Activated naive CD8-positive, alpha-beta T cell treated with anti-CD3 and anti-CD28 coated beads, Interleukin-2, amount 10 ng/mL, durations not matched to agents 7 days and 5 days (primary cell): ENCODE measurements around the gene SGCG. TPM values are rescaled to one million over a fixed set of nuclear protein-coding genes. Genes with fewer than 3 reads are reported as not detected.
"Not testable (repeated sequence)": the region's sequence is repeated elsewhere in the genome, so short reads cannot be mapped to it uniquely, and the experiment has no call there.

Source experiments
- ATAC-seq: fragments of 150-1000 bp; cut with Tn5 transposase; one replicate; pipeline ENCODE4 v1.10.0; 2021; ENCODE audit warnings: low read depth, moderate library complexity
- POLR2A ChIA-PET: fragments of 350-600 bp; sonication (Branson Sonifier 250); formaldehyde crosslinking; loops from one replicate; lab custom pipeline; 2021; ENCODE audit warnings: antibody characterized with exemption; lab: Charles Lee
- DNase-seq: peaks from one replicate; pipeline ENCODE4 v3.0.0; 2021
- H3K27ac Mint-ChIP-seq: one replicate; pipeline ENCODE4 v1.8.0; 2022; ENCODE audit warnings: mild to moderate bottlenecking, mixed read lengths
- H3K27me3 Mint-ChIP-seq: one replicate; pipeline ENCODE4 v1.8.0; 2022; ENCODE audit warnings: mild to moderate bottlenecking, moderate library complexity, mixed read lengths
- H3K36me3 Mint-ChIP-seq: one replicate; pipeline ENCODE4 v1.8.0; 2021; ENCODE audit warnings: mild to moderate bottlenecking, mixed read lengths
- H3K4me1 Mint-ChIP-seq: one replicate; pipeline ENCODE4 v1.8.0; 2021; ENCODE audit warnings: mixed read lengths
- H3K4me3 Mint-ChIP-seq: one replicate; pipeline ENCODE4 v1.8.0; 2022; ENCODE audit warnings: mild to moderate bottlenecking, moderate library complexity, mixed read lengths
- H3K9me3 Mint-ChIP-seq: one replicate; pipeline ENCODE4 v1.8.0; 2021; ENCODE audit warnings: mixed read lengths
- total RNA-seq, 2 experiments: library from RNA; stranded (reverse); gene quantifications; one replicate each; pipeline ENCODE4 v1.2.3, GENCODE V29; 2021

SGCG gene
- total RNA-seq, 2 experiments from 2014 or later, result not detected

DNA sequence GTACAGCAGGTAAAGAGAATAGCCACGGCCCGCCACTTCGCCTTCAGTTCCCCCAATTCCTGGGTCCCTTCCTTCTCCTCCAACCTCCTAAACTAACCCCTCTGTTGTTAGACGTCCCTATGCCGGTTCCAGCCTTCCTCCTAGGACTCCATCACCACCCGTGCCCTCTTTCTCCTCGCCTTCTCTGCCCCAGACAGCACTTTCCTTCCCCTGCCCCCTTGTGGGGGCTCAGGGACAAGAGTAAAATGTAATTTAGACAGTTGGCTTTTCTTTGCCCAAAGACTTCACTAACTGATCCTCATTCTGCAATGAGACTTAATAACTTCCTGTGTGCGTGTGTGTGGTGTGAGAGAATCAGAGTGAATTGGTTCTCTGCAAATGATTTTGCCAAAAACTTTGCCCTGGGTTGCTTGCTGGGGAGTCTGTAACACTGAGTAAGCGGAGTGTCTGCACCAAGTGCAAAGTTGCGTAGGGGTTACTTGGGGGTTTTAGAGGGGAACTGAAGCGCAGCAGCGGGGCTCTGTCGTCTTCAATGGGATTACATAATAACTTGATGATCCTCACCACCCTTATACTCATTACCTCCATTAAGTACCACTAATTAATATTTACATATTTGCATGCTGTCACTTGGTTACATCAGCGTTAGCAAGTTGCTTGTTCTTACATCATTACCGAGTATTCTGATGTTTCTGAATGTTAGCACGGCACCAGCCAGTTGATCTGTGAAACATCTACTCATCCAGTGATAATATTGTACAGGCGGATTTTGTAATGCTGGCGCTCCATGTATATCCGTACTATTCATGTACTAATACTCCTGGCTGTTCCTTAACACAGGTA lies 19.9 kb upstream of the SGCG start:
- DNase-seq (no peak), ATAC-seq (no peak)
- Mint-ChIP-seq H3K4me1 (peaks cover 7% of the 10 kb centered on the region), H3K9me3 (no peaks in the 10 kb centered on the region), H3K27ac (no peak overlapping the region), H3K4me3 (peak overlapping the region; percentile 11), H3K36me3 (no peaks in the 10 kb centered on the region), H3K27me3 (peaks cover 27% of the 10 kb centered on the region)
- POLR2A ChIA-PET, result no interaction called here

DNA sequence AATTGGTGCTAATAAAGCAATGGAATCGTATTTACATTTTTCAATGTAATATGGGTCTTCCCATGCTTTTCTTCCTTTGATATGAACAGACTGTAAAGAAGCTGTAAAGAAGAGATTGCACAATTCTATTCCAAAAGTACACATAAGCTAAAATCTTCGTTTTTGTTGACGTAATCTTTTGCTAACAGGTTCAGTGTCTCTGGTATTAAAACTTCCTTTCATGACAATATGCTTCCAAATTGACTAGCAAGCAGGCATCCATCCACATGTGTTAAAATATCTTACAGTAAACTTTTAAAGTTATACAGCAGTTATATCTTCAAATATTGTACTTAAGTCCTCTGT lies 19.3 kb upstream of the SGCG start:
- H3K27me3 Mint-ChIP-seq, result peaks cover 27% of the 10 kb centered on the region
- no peaks in the 10 kb centered on the region for H3K9me3 Mint-ChIP-seq
- H3K4me1 Mint-ChIP-seq, result peaks cover 7% of the 10 kb centered on the region
- H3K36me3 Mint-ChIP-seq, result no peaks in the 10 kb centered on the region
- POLR2A ChIA-PET, result no interaction called here
- DNase-seq (no peak), ATAC-seq (no peak)
- H3K4me3 Mint-ChIP-seq, result no peak overlapping the region
- H3K27ac Mint-ChIP-seq, result no peak overlapping the region

DNA sequence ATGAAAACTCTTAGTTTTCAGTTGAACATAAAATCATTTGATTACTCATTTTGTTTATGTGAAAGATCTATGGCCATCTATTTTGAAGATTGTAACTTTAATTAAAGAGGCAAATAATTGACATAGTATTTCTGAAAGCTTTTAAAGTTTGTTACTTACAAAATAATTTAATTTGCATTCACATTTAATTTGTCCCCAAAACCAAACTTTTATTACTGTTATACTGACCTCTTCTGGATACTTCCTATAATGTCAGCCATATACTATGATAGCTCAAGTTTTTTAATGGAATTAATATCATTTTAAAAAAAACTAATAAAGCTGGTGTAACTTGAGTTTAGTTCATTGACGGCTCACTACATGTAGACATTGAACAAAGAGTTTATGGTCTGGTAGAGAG lies 4.9 kb upstream of the SGCG start:
- H3K36me3 Mint-ChIP-seq, result no peaks in the 10 kb centered on the region
- no peaks in the 10 kb centered on the region for H3K9me3 Mint-ChIP-seq
- H3K27ac Mint-ChIP-seq, result no peak overlapping the region
- no peak for ATAC-seq
- H3K4me1 Mint-ChIP-seq, result no peaks in the 10 kb centered on the region
- H3K4me3 Mint-ChIP-seq, result no peak overlapping the region
- DNase-seq, result no peak
- peaks cover 7% of the 10 kb centered on the region for H3K27me3 Mint-ChIP-seq
- POLR2A ChIA-PET, result no interaction called here

DNA sequence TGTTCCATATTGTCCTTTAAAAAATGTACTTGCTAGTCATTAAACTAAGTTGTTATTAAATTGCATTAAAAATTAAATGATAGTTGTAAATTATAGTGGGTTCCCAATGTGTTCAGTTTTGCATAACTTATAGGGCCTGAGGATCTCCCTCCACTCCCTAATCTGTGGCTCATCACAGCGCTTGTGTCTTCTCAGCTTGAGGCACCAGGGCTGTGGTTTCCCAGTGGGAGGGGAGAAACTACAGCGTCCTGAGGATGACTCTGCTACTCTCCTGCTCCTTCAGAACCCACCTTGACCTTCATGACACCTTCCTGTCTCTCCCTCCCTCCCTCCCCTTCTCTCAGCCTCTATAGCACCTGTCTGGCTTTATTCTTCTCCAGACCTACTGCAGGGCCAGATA lies 1.4 kb downstream of the SGCG start:
- Mint-ChIP-seq H3K36me3 (no peaks in the 10 kb centered on the region), H3K27me3 (peaks cover 4% of the 10 kb centered on the region), H3K4me3 (no peak overlapping the region), H3K9me3 (no peaks in the 10 kb centered on the region), H3K4me1 (no peaks in the 10 kb centered on the region), H3K27ac (no peak overlapping the region)
- POLR2A ChIA-PET, result no interaction called here
- DNase-seq (no peak), ATAC-seq (no peak)

DNA sequence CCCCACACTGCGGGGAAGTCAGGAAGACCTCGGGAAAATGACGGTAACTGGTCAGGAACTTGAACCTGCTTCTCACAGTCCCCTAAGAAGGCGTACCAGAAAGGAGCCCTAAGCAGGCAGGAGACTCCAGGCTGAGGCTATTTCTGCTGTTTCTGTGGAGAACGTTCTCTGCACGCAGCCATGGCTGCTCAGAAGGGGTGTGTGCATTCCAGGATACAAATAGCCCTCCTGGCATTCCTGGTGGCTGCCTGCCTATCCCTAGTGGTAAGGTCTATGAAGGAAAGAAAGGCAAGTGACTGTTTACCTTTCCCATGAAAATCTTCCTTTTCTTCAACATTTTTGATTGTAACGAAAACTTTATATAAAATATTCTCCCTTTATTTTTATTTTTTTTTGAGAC lies 2.5 kb downstream of the SGCG start:
- H3K27me3 Mint-ChIP-seq, result peaks cover 4% of the 10 kb centered on the region
- H3K4me1 Mint-ChIP-seq, result no peaks in the 10 kb centered on the region
- POLR2A ChIA-PET, result no interaction called here
- H3K4me3 Mint-ChIP-seq, result no peak overlapping the region
- H3K27ac Mint-ChIP-seq, result no peak overlapping the region
- no peak for DNase-seq
- ATAC-seq, result no peak
- H3K36me3 Mint-ChIP-seq, result no peaks in the 10 kb centered on the region
- no peaks in the 10 kb centered on the region for H3K9me3 Mint-ChIP-seq

DNA sequence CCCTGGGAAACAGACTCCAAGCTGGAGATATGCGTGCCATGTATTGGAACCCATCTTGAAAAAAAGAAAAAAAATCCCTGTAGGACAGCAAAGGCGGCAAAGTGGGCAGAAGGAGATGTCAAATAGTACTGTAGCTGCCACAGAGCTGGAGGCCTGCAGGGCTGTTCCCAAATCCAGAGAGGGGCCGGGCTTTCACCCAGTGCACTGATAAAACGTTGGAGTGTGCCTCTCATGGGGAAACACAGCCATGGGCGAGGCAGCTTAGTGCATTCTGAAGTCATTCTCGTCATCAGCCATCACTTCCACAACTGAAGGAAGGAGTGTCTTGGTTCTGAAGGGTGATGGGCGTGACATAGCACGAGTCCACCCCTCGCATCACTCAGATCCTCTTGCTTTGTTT lies 4.8 kb downstream of the SGCG start:
- peaks cover 2% of the 10 kb centered on the region for H3K27me3 Mint-ChIP-seq
- H3K36me3 Mint-ChIP-seq, result no peaks in the 10 kb centered on the region
- POLR2A ChIA-PET, result no interaction called here
- ATAC-seq (no peak), DNase-seq (no peak)
- no peak overlapping the region for H3K27ac Mint-ChIP-seq
- H3K9me3 Mint-ChIP-seq, result no peaks in the 10 kb centered on the region
- no peaks in the 10 kb centered on the region for H3K4me1 Mint-ChIP-seq
- no peak overlapping the region for H3K4me3 Mint-ChIP-seq

DNA sequence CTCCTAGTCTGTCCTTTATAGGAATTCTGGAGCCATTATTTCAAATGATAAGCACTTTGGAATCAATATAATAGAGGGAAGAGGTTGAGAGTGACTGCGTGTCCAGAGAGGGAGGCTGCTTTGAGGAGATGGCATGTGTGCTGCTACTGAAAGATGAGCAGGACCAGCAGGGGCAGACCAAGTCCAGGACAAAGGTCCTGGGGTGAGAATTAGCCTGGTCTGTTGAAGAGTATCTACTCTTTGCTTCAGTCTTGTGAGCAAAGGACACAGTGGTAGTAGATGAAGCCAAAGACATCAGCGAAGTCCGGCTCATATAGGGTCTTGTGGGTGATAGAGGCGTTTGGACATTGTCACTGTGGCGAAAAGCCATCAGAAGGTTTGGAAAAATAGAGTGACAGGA lies 21.1 kb downstream of the SGCG start:
- no peaks in the 10 kb centered on the region for H3K9me3 Mint-ChIP-seq
- H3K36me3 Mint-ChIP-seq, result no peaks in the 10 kb centered on the region
- H3K27ac Mint-ChIP-seq, result no peak overlapping the region
- no peaks in the 10 kb centered on the region for H3K4me1 Mint-ChIP-seq
- no peak overlapping the region for H3K4me3 Mint-ChIP-seq
- POLR2A ChIA-PET, result no interaction called here
- ATAC-seq (no peak), DNase-seq (no peak)
- H3K27me3 Mint-ChIP-seq, result peaks cover 9% of the 10 kb centered on the region

DNA sequence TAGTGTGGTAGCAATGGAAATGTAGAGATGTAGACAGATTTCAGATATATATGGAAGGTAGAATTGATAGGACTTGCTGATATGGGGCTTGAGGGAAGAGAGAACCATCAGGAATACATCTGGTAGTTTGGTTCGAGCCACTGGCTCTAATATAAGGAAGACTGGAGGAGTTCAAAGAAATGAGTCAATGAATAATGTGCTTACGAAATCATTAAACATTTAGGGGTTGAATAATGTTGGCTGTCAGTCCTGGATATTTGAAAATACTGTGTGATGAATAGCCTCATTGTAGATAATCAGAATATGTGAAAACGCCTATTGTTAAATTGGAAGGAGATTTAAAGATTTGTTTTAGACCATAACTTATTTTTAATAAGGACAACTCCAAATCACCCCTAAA lies 21.6 kb downstream of the SGCG start:
- Mint-ChIP-seq H3K27ac (no peak overlapping the region), H3K4me1 (no peaks in the 10 kb centered on the region), H3K9me3 (peaks cover 1% of the 10 kb centered on the region), H3K4me3 (no peak overlapping the region), H3K27me3 (peaks cover 9% of the 10 kb centered on the region), H3K36me3 (no peaks in the 10 kb centered on the region)
- ATAC-seq (no peak), DNase-seq (no peak)
- POLR2A ChIA-PET, result no interaction called here

DNA sequence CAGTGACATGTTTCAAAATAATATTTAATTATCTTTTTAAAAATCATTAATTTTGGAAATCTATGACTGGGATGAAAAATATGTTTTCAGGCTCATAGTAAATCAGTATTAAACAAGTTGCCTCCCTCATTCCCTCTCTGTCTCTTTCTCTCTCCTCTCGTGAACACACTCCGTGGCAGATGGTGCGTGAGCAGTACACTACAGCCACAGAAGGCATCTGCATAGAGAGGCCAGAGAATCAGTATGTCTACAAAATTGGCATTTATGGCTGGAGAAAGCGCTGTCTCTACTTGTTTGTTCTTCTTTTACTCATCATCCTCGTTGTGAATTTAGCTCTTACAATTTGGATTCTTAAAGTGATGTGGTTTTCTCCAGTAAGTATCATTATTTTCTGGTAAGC lies 22.7 kb downstream of the SGCG start:
- no peaks in the 10 kb centered on the region for H3K36me3 Mint-ChIP-seq
- H3K4me3 Mint-ChIP-seq, result no peak overlapping the region
- peaks cover 1% of the 10 kb centered on the region for H3K9me3 Mint-ChIP-seq
- H3K27me3 Mint-ChIP-seq, result peaks cover 7% of the 10 kb centered on the region
- H3K4me1 Mint-ChIP-seq, result no peaks in the 10 kb centered on the region
- POLR2A ChIA-PET, result no interaction called here
- ATAC-seq (no peak), DNase-seq (no peak)
- no peak overlapping the region for H3K27ac Mint-ChIP-seq

DNA sequence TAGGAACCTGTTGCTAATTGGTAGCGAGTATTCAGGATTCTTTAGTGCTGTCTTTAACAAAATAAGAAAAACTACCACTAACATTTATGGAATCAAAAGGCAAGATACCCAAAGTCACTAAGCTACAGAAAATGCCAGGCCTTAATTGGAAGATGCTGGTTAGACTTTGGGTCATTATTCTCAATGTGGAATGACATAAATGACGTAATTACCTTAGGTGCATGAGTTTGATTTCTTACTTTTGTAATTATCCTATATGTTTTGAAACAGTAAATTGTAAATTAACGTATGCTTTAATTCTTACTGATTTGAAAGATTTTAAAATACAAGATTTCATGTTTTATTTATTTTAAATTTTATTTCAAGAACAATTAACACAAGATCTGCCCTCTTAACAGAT lies 25.0 kb downstream of the SGCG start:
- no peak overlapping the region for H3K4me3 Mint-ChIP-seq
- ATAC-seq (no peak), DNase-seq (no peak)
- POLR2A ChIA-PET, result no interaction called here
- H3K4me1 Mint-ChIP-seq, result no peaks in the 10 kb centered on the region
- H3K27me3 Mint-ChIP-seq, result peaks cover 7% of the 10 kb centered on the region
- H3K27ac Mint-ChIP-seq, result no peak overlapping the region
- no peaks in the 10 kb centered on the region for H3K36me3 Mint-ChIP-seq
- peaks cover 1% of the 10 kb centered on the region for H3K9me3 Mint-ChIP-seq

DNA sequence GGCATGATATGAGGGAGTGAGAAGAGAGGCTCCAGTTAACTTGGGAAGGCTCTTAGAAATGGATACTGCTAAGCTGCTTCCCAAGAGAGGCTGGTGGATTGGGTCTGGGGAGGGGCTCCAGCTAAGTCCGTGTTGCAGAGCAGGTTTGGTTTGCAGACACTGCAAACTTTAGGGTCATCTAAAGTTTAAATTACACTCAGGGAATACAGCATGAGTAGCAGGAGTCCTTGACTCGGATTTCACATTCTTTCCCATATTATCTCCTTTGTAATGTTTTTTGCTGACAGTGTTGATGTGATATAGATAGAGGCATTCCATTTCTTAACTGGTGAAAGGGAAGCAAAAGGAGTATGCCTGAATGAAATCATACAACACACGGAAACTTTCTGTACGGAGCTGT lies 31.9 kb downstream of the SGCG start:
- H3K4me3 Mint-ChIP-seq, result no peak overlapping the region
- peaks cover 7% of the 10 kb centered on the region for H3K9me3 Mint-ChIP-seq
- H3K27me3 Mint-ChIP-seq, result no peaks in the 10 kb centered on the region
- POLR2A ChIA-PET, result no interaction called here
- no peaks in the 10 kb centered on the region for H3K4me1 Mint-ChIP-seq
- H3K27ac Mint-ChIP-seq, result no peak overlapping the region
- DNase-seq (no peak), ATAC-seq (no peak)
- H3K36me3 Mint-ChIP-seq, result no peaks in the 10 kb centered on the region

DNA sequence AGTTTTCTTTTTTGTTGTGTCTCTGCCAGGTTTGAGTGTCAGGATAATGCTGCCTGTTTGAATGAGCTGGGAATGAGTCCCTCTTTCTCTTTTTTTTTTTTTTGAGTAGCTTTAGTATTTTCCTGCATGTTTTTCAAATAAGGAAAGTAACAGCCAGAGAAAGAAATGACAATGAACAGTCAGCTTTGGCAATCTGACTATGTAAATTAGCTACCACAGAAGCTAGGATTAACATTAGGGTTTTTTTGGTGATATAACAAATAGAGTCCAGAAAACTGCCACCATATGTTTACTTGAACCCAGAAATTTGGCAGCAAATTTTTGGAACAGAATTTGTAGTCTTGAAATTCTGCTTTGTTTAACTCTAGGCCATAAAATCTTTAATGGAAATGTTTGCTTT lies 50.5 kb downstream of the SGCG start:
- POLR2A ChIA-PET, result no interaction called here
- no peak overlapping the region for H3K4me3 Mint-ChIP-seq
- H3K4me1 Mint-ChIP-seq, result no peaks in the 10 kb centered on the region
- H3K27me3 Mint-ChIP-seq, result no peaks in the 10 kb centered on the region
- H3K27ac Mint-ChIP-seq, result no peak overlapping the region
- DNase-seq (no peak), ATAC-seq (no peak)
- peaks cover 1% of the 10 kb centered on the region for H3K9me3 Mint-ChIP-seq
- no peaks in the 10 kb centered on the region for H3K36me3 Mint-ChIP-seq

DNA sequence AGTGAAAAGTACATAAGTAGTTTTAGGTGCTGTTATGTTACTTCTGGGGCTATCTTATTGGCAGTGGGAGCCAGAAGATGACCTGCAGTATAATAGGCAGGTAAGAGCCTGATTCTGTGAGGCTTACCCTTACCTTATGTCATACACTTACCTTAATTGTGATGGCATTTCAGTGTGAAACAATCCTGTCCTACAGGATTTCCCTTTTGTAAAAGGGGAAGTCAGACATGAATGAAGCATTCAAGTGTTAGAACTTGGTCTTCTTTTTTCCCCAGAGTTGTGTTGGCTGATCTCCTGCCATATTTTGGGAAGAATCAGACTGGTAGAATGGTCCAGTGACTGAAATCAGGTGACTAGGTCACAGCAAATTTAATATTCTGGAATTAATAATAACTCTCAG lies 55.2 kb downstream of the SGCG start:
- no peak for DNase-seq
- no peaks in the 10 kb centered on the region for H3K9me3 Mint-ChIP-seq
- ATAC-seq, result no peak
- H3K4me1 Mint-ChIP-seq, result no peaks in the 10 kb centered on the region
- no peaks in the 10 kb centered on the region for H3K36me3 Mint-ChIP-seq
- peaks cover 8% of the 10 kb centered on the region for H3K27me3 Mint-ChIP-seq
- POLR2A ChIA-PET, result no interaction called here
- H3K4me3 Mint-ChIP-seq, result no peak overlapping the region
- no peak overlapping the region for H3K27ac Mint-ChIP-seq

DNA sequence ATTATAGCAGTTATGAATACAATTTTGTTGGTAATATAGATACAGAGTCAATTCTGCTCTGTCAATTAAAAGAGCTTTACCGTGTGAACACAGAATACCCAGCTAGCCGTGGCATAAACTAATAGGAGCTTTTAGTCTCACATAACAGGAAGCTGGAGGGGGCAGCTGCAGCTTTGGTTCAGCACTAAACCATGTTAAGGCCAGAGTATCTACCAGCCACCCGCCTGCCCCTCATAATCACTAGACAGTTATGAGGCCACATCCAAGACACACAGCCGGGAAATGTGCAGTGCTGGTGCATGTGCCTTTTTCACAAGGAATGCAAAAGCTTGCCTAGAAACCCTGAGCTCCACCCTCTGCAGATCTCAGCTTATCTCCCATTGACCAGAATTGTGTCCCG lies 62.3 kb downstream of the SGCG start:
- DNase-seq, result no peak
- no peak overlapping the region for H3K27ac Mint-ChIP-seq
- peaks cover 8% of the 10 kb centered on the region for H3K27me3 Mint-ChIP-seq
- H3K4me1 Mint-ChIP-seq, result no peaks in the 10 kb centered on the region
- H3K9me3 Mint-ChIP-seq, result no peaks in the 10 kb centered on the region
- H3K4me3 Mint-ChIP-seq, result no peak overlapping the region
- POLR2A ChIA-PET, result no interaction called here
- no peak for ATAC-seq
- no peaks in the 10 kb centered on the region for H3K36me3 Mint-ChIP-seq

DNA sequence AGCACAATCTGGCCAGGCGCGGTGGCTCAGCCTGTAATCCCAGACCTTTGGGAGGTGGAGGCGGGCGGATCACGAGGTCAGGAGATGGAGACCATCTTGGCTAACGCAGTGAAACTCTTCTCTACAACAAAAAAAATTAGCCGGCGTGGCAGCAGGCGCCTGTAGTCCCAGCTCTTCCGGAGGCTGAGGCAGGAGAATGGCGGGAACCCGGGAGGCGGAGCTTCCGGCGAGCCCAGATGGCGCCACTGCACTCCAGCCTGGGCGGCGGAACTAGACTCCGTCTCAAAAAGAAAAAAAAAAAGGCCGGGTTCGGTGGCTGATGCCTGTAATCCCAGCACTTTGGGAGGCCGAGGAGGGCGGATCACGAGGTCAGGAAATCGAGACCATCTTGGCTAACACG lies 67.6 kb downstream of the SGCG start:
- ATAC-seq, H3K4me1 Mint-ChIP-seq, H3K4me3 Mint-ChIP-seq, POLR2A ChIA-PET, DNase-seq, H3K36me3 Mint-ChIP-seq, H3K27ac Mint-ChIP-seq, H3K9me3 Mint-ChIP-seq, H3K27me3 Mint-ChIP-seq: not testable (repeated sequence)
